Choroid plexus epithelial cell (primary cell): Measurements from ENCODE around the gene MAP3K14.

ENCODE experiments used
- DNase-seq: peaks from one replicate; pipeline ENCODE4 v3.0.0-alpha.2; 2010; ENCODE audit warnings: low read depth
- H3K4me3 ChIP-seq: 2 replicates; pipeline ENCODE4 v1.5.1; 2011; ENCODE audit warnings: low read depth, mild to moderate bottlenecking, control low read depth, low read length, moderate library complexity
- CTCF ChIP-seq: conservative IDR thresholded peaks from 2 replicates; pipeline ENCODE4 v1.5.1; 2011; ENCODE audit warnings: low read depth, mild to moderate bottlenecking, control low read depth, inconsistent platforms, low read length, moderate library complexity

The MAP3K14 gene

DNA sequence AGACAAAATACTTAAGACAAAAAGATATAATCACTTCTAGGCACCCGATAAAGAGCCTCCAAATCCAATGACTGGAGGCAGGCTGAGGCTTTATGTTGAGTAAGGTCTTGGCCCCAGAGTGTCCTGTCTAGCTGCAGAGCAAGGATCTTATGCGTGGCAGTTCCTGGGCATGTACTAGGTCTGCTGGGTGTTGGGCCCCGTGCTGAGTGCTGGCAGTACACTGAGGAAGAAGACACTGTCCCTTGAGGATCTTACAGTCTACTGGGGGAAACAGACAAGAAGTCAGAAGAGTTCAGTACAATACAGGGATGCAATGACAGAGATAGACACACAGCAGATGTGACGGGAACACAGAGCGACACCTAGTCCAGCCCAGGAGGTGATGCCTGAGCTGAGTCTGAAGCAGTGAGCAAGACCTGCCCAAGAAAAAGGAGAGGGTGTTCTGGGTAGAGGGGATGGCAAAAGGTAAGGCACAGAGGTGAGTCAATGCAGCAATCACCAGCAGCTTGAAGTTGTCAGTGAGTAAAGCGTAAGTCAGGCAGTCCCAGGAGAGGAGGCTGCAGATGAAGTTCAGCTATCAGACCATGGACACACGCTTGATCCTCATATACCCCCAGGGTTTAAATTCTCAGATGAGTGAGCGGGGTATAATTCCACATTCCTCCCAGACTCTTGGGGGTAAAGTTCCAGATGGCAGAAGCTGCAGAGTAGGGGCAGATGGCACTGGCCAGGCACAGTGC, 18.1 kb downstream of the MAP3K14 start:
- DNase-seq: no peak
- no peak for TF ChIP-seq CTCF
- H3K4me3 ChIP-seq: no peak overlapping the region

GRCh38 chr17:45296833-45297124, 20.0 kb downstream of the MAP3K14 start:
- H3K4me3 ChIP-seq: no peak overlapping the region
- no peak for TF ChIP-seq CTCF
- no peak for DNase-seq

GRCh38 chr17:45296003-45296832, 20.6 kb downstream of the MAP3K14 start:
- no peak for TF ChIP-seq CTCF
- no peak overlapping the region for H3K4me3 ChIP-seq
- no peak for DNase-seq

DNA sequence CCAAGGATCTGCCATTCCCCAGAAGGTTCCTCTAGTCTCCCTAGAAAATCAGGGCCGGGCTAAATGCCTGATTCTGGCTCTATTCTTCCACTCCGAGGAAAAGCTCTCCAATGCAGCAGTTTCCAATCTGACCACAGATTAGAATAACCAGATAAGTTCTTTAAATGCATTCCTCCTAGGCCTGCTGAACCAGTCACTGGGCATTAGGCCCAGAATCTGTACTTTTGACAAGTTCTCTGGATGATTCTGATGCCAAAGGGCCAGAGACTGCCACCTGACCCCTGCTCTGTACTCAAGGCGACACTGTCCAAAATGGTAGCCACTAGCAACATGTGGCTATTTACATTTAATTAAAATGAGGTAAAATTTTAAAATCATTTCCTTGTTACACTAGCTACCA, 22.3 kb downstream of the MAP3K14 start:
- peak; percentile 85 for DNase-seq
- no peak overlapping the region for H3K4me3 ChIP-seq
- TF ChIP-seq CTCF: no peak

DNA sequence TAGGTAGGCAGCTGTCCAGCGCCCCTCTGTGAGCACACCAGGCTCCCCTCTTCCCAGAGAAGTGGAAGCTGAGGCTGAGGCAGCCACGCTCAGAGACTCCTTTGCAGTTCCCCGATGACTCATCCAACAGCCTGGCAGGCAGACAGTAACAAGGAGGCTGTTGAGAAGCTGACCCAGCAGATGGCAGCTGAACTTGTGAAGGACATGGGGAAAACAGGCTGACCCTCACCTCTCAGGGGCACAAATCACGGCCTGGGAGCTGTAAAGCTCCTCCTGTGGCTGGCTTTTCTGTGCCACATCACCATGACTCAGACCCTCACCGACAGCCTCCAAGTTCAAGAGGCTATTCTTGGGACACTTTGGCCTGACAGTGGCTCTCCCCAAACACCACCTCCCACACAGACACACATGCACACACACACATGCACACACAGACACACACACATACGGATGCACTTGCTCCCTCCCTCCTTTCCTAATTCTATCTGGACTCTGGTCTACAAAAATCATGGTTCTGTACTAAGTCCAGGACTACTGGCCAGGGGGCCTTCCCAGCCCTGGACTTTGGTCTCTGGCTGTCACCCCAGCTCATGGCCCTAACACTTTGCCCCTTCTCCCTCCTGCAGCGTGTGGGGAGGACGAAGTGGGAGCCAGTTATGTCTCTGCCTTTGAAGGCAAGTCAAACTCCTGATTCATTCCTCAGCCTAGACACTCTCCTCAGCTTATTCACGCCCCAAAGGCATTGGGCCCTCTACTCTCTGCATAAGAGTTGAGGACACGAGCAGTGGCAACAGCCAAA, 23.2 kb downstream of the MAP3K14 start:
- TF ChIP-seq CTCF: peak; percentile 38
- no peak overlapping the region for H3K4me3 ChIP-seq
- DNase-seq: peak; percentile 90

GRCh38 chr17:45292696-45293412, 24.0 kb downstream of the MAP3K14 start:
- no peak overlapping the region for H3K4me3 ChIP-seq
- no peak for TF ChIP-seq CTCF
- DNase-seq: no peak
